GM12878 (cell line): Measurements from ENCODE around the gene ZNF83. TPM values are rescaled to one million over a fixed set of nuclear protein-coding genes. Genes with fewer than 3 reads are reported as not detected.

Experiments used
- ATAC-seq: fragments of 200-7000 bp; cut with Tn5 transposase; 3 replicates; pipeline ENCODE4 v1.9.1; 2020; ENCODE audit warnings: mild to moderate bottlenecking, moderate library complexity
- BruUV-seq: library from RNA; stranded (reverse); fragments of 400-500 nt; replicated peaks from 2 replicates; lab custom pipeline; 2021; lab: Mats Ljungman, UMichigan
- CTCF ChIA-PET: fragments of 300-600 bp; sonication (Branson Sonifier 250); formaldehyde crosslinking; extraction: SDS; loops from one replicate; lab custom pipeline; 2021; ENCODE audit warnings: inconsistent platforms; lab: Yijun Ruan, JAX
- POLR2A ChIA-PET: fragments of 350-600 bp; formaldehyde crosslinking; extraction: SDS; loops from one replicate; lab custom pipeline; 2021; ENCODE audit warnings: inconsistent platforms; lab: Charles Lee
- RAD21 ChIA-PET: fragments of 300-600 bp; sonication (Branson Sonifier 250); formaldehyde crosslinking; loops from one replicate; lab custom pipeline; 2023; ENCODE audit warnings: antibody characterized with exemption; ENCODE audit not compliant: unreplicated experiment; lab: Charles Lee
- SMC1A ChIA-PET: fragments of 300-600 bp; sonication (Branson Sonifier 250); formaldehyde crosslinking; loops from one replicate; lab custom pipeline; 2023; ENCODE audit not compliant: unreplicated experiment, uncharacterized antibody; lab: Charles Lee
- DNase-seq: peaks from one replicate; pipeline ENCODE4 v3.0.0-alpha.2; 2011; ENCODE audit warnings: low read depth, low spot score
- FAIRE-seq: peaks from 3 replicates; lab custom pipeline; 2011; peaks lifted over from hg19 to GRCh38; lab: Jason Lieb, UNC
- H2AFZ ChIP-seq: 2 replicates; pipeline ENCODE4 v1.6.0; 2011; ENCODE audit warnings: low read depth, low read length, control low read depth; ENCODE audit not compliant: control insufficient read depth
- H3K27ac ChIP-seq: 2 replicates; pipeline ENCODE4 v1.5.1; 2011; ENCODE audit warnings: control low read depth; ENCODE audit not compliant: control insufficient read depth, insufficient read depth
- H3K27me3 ChIP-seq, 2 experiments: replicated peaks in 1 of 2; 2 replicates each; pipeline versions ENCODE4 v1.6.0 to v1.6.1; 2011; ENCODE audit warnings: low read length in 1 of 2; ENCODE audit not compliant: control insufficient read depth in 2 of 2, insufficient read depth in 2 of 2
- H3K36me3 ChIP-seq, 2 experiments: 2 replicates each; pipeline ENCODE4 v1.5.1; 2011; ENCODE audit warnings: low read length in 1 of 2; ENCODE audit not compliant: control insufficient read depth in 2 of 2, insufficient read depth in 2 of 2
- H3K4me1 ChIP-seq: 2 replicates; pipeline ENCODE4 v1.6.1; 2011; ENCODE audit warnings: mild to moderate bottlenecking, low read length, moderate library complexity, mixed read lengths; ENCODE audit not compliant: control insufficient read depth, insufficient read depth
- H3K4me2 ChIP-seq: 2 replicates; pipeline ENCODE4 v1.6.0; 2011; ENCODE audit warnings: control low read depth; ENCODE audit not compliant: control insufficient read depth, insufficient read depth
- H3K4me3 ChIP-seq: fragments of 200-600 bp; sonication (generic); 2 replicates; pipeline ENCODE4 v1.5.1; 2016
- H3K79me2 ChIP-seq: 2 replicates; pipeline ENCODE4 v1.6.0; 2011; ENCODE audit warnings: low read length; ENCODE audit not compliant: control insufficient read depth, insufficient read depth
- H3K9ac ChIP-seq: 2 replicates; pipeline ENCODE4 v1.8.0; 2011; ENCODE audit warnings: low read length, control low read depth, mixed read lengths; ENCODE audit not compliant: control insufficient read depth, insufficient read depth
- H3K9me3 ChIP-seq: replicated peaks from 3 replicates; pipeline ENCODE4 v1.5.1; 2011; ENCODE audit warnings: mild to moderate bottlenecking, low read length; ENCODE audit not compliant: control insufficient read depth, insufficient read depth
- H4K20me1 ChIP-seq: 2 replicates; pipeline ENCODE4 v1.6.0; 2011; ENCODE audit not compliant: control insufficient read depth, insufficient read depth
- MLLT1 ChIP-seq: fragments of 450-650 bp; IDR thresholded peaks from 2 replicates; pipeline ENCODE4 v1.6.1; 2016; ENCODE audit warnings: mild to moderate bottlenecking
- PKNOX1 ChIP-seq: fragments of 450-650 bp; IDR thresholded peaks from 2 replicates; pipeline ENCODE4 v1.6.1; 2016; ENCODE audit warnings: mild to moderate bottlenecking
- RAD21 ChIP-seq: IDR thresholded peaks from 2 replicates; pipeline ENCODE4 v1.6.1; 2011; ENCODE audit warnings: mild to moderate bottlenecking, low read depth, low read length, moderate library complexity; ENCODE audit not compliant: insufficient read depth
- RFX5 ChIP-seq: IDR thresholded peaks from 2 replicates; pipeline ENCODE4 v1.6.1; 2011; ENCODE audit warnings: low read depth, low read length, improper control_type of control experiment
- SIX5 ChIP-seq: IDR thresholded peaks from 2 replicates; pipeline ENCODE4 v1.6.1; 2011; ENCODE audit warnings: mild to moderate bottlenecking, low read depth, low read length, moderate library complexity; ENCODE audit not compliant: severe bottlenecking
- SMAD1 ChIP-seq: fragments of 450-650 bp; IDR thresholded peaks from 2 replicates; pipeline ENCODE4 v1.6.1; 2018; ENCODE audit warnings: mild to moderate bottlenecking, low read depth; ENCODE audit not compliant: partially characterized antibody
- WGBS: methylation state at CpG from one replicate; pipeline ENCODE4 v1.1.6; 2016; ENCODE audit warnings: low lambda C conversion rate; ENCODE audit not compliant: insufficient replicate concordance, insufficient coverage; ENCODE audit errors: missing lambda C conversion rate; 5-methylcytosine and 5-hydroxymethylcytosine counted together
- in situ Hi-C: fragments of 300-500 bp; cut with MboI; formaldehyde crosslinking; loops from 9 replicates; pipeline ENCODE4 v1.14.3; 2018; ENCODE audit warnings: mixed read lengths
- intact Hi-C: fragments of 100-400 bp; cut with micrococcal nuclease; formaldehyde crosslinking; loops from one replicate; pipeline ENCODE4 v1.14.2; 2022; ENCODE audit not compliant: unreplicated experiment
- polyA plus RNA-seq, 11 experiments: library from polyadenylated mRNA; depleted of rRNA in 4 of 11; unstranded in 6 of 11; stranded (reverse) in 5 of 11; fragments of >200 nt; fragmentation: Nextera tagmentation in 4 of 11; fragmentation: Illumina TruSeq in 1 of 11; extraction: Ambion mirVana in 4 of 11; extraction: Trizol in 1 of 11; gene quantifications; 1 replicate in 1 of 11; 2 replicates in 10 of 11; pipeline versions ENCODE4 v1.2.1 to v1.2.3, GENCODE V29; 2011 to 2016; ENCODE audit warnings: inconsistent platforms in 2 of 11, missing spikeins in 2 of 11, low read depth in 1 of 11
- total RNA-seq, 4 experiments: library from RNA; depleted of rRNA in 3 of 4; stranded (reverse); fragments of >200 nt in 3 of 4; fragmentation: Illumina TruSeq in 1 of 4; extraction: Trizol in 1 of 4; gene quantifications; 2 replicates each; pipeline versions ENCODE4 v1.2.1 to v1.2.3, GENCODE V29; 2013 to 2021

The ZNF83 gene
- total and polyA plus RNA-seq, 10 of the 15 experiments (the other 5 are each of a cell fraction or from before 2014, with no cell fraction given): 9.9 to 90.1 (median 18.7) TPM

GRCh38 chr19:52687684-52688083 is 49.5 kb upstream of the ZNF83 start:
- in situ Hi-C loops: no loop called here
- H3K27me3 ChIP-seq: no peaks in the 10 kb centered on the region
- WGBS: 97% methylated on average over 3 of the region's 3 CpGs
- ATAC-seq (no peak), FAIRE-seq (no peak), DNase-seq (no peak)
- ChIA-PET POLR2A (no interaction called here), RAD21 (no interaction called here), SMC1A (interaction anchor here (0.9 to 1.9 kb wide), 2 partner anchors 13 to 17 kb away, joined by 3 to 4 read pairs; no protein-coding TSS in a partner anchor), CTCF (interaction anchor here (0.6 kb wide), 1 partner anchor 452 kb away, joined by 4 read pairs; no protein-coding TSS in a partner anchor)
- H3K9ac ChIP-seq: no peak overlapping the region
- H2AFZ ChIP-seq: no peak overlapping the region
- peaks cover 7% of the 10 kb centered on the region for H3K4me1 ChIP-seq
- no peaks in the 10 kb centered on the region for H3K36me3 ChIP-seq
- no peak overlapping the region for H3K4me3 ChIP-seq
- TF ChIP-seq PKNOX1 (no peak), SMAD1 (no peak), MLLT1 (no peak), RAD21 (no peak), SIX5 (no peak), RFX5 (no peak)
- H4K20me1 ChIP-seq: no peaks in the 10 kb centered on the region
- peaks cover 9% of the 10 kb centered on the region for H3K79me2 ChIP-seq
- no peak overlapping the region for H3K4me2 ChIP-seq
- H3K9me3 ChIP-seq: peaks cover 3% of the 10 kb centered on the region; the same call in 2 of the 3 replicates
- no TSS peak for BruUV-seq
- H3K27ac ChIP-seq: no peak overlapping the region
- intact Hi-C loops: no loop called here
